ENCODE results near the gene TUBB2B.

GRCh38 chr6:3276174-3277167, 49.0 kb upstream of the TUBB2B start:
- TF ChIP-seq EP300 (IDR thresholded peaks at IDR 0.05) (no peak), POLR2A (IDR thresholded peaks at IDR 0.05) (no peak), POLR2AphosphoS5 (IDR thresholded peaks at IDR 0.05) (no peak), CTCF (IDR thresholded peaks at IDR 0.05) (no peak)

All from suprapubic skin (tissue), 4 donors.